WTC11 (cell line): ENCODE data around the gene CAMK1G. TPM values are rescaled to one million over a fixed set of nuclear protein-coding genes. Genes with fewer than 3 reads are reported as not detected.

ENCODE experiments used
- ATAC-seq: fragments of 200-7000 bp; cut with Tn5 transposase; 2 replicates; pipeline ENCODE4 v1.10.0; 2021; ENCODE audit warnings: mild to moderate bottlenecking, moderate library complexity
- CTCF ChIA-PET: fragments of 300-600 bp; sonication (Branson Sonifier 250); formaldehyde crosslinking; loops from one replicate; lab custom pipeline; 2021; ENCODE audit warnings: antibody characterized with exemption; lab: Charles Lee
- POLR2A ChIA-PET: fragments of 350-600 bp; sonication (Branson Sonifier 250); formaldehyde crosslinking; loops from one replicate; lab custom pipeline; 2021; ENCODE audit warnings: antibody characterized with exemption; lab: Charles Lee
- DNase-seq: peaks from one replicate; pipeline ENCODE4 v3.0.0; 2021; ENCODE audit warnings: low spot score
- H3K27ac Mint-ChIP-seq: 2 replicates; pipeline ENCODE4 v1.8.0; 2021; ENCODE audit warnings: mixed read lengths
- H3K27me3 Mint-ChIP-seq: 2 replicates; pipeline ENCODE4 v1.8.0; 2021; ENCODE audit warnings: low read depth, mild to moderate bottlenecking, moderate library complexity, mixed read lengths
- H3K36me3 Mint-ChIP-seq: 2 replicates; pipeline ENCODE4 v1.8.0; 2021; ENCODE audit warnings: mixed read lengths
- H3K4me1 Mint-ChIP-seq: 2 replicates; pipeline ENCODE4 v1.8.0; 2022; ENCODE audit warnings: mixed read lengths
- H3K4me3 Mint-ChIP-seq: 2 replicates; pipeline ENCODE4 v1.8.0; 2021; ENCODE audit warnings: mild to moderate bottlenecking, moderate library complexity, mixed read lengths
- H3K9me3 Mint-ChIP-seq: 2 replicates; pipeline ENCODE4 v1.8.0; 2021; ENCODE audit warnings: mixed read lengths
- AFF4 ChIP-seq: sonication (generic); formaldehyde crosslinking; IDR thresholded peaks from 2 replicates; pipeline ENCODE4 v1.8.1; 2023; ENCODE audit warnings: mild to moderate bottlenecking, missing genetic modification reagents, borderline replicate concordance
- FOXP1 ChIP-seq: sonication (generic); formaldehyde crosslinking; IDR thresholded peaks from 2 replicates; pipeline ENCODE4 v1.8.0; 2022; ENCODE audit warnings: missing genetic modification reagents, mild to moderate bottlenecking, moderate library complexity, borderline replicate concordance
- GABPB1 ChIP-seq: sonication (generic); formaldehyde crosslinking; IDR thresholded peaks from 2 replicates; pipeline ENCODE4 v1.8.1; 2023; ENCODE audit warnings: mild to moderate bottlenecking, missing genetic modification reagents
- GRHL2 ChIP-seq: fragments of 250-450 bp; sonication (Bioruptor Pico); IDR thresholded peaks from 2 replicates; pipeline ENCODE4 v1.8.0; 2022; ENCODE audit warnings: mild to moderate bottlenecking, moderate library complexity; ENCODE audit not compliant: insufficient replicate concordance, severe bottlenecking
- IRF2 ChIP-seq: sonication (generic); formaldehyde crosslinking; IDR thresholded peaks from 2 replicates; pipeline ENCODE4 v1.8.0; 2022; ENCODE audit warnings: low read depth, missing genetic modification reagents, borderline replicate concordance
- KAT7 ChIP-seq: sonication (generic); formaldehyde crosslinking; IDR thresholded peaks from 2 replicates; pipeline ENCODE4 v1.8.1; 2023; ENCODE audit warnings: missing genetic modification reagents, mild to moderate bottlenecking, borderline replicate concordance
- NR3C1 ChIP-seq: sonication (generic); formaldehyde crosslinking; conservative IDR thresholded peaks from 2 replicates; pipeline ENCODE4 v1.8.1; 2023; ENCODE audit warnings: low read depth, mild to moderate bottlenecking, missing genetic modification reagents
- SP1 ChIP-seq: sonication (generic); formaldehyde crosslinking; conservative IDR thresholded peaks from 2 replicates; pipeline ENCODE4 v1.8.1; 2022; ENCODE audit warnings: missing genetic modification reagents
- TCF7 ChIP-seq: sonication (generic); formaldehyde crosslinking; IDR thresholded peaks from 2 replicates; pipeline ENCODE4 v1.8.0; 2022; ENCODE audit warnings: mild to moderate bottlenecking, low read depth, missing genetic modification reagents, moderate library complexity
- TP53 ChIP-seq: sonication (generic); formaldehyde crosslinking; IDR thresholded peaks from 2 replicates; pipeline ENCODE4 v1.8.1; 2023; ENCODE audit warnings: mild to moderate bottlenecking, missing genetic modification reagents
- ZNF138 ChIP-seq: sonication (generic); formaldehyde crosslinking; conservative IDR thresholded peaks from 2 replicates; pipeline ENCODE4 v1.8.1; 2022; ENCODE audit warnings: mild to moderate bottlenecking, moderate library complexity, missing genetic modification reagents
- ZNF317 ChIP-seq: sonication (generic); formaldehyde crosslinking; IDR thresholded peaks from 2 replicates; pipeline ENCODE4 v1.8.1; 2023; ENCODE audit warnings: low read depth, mild to moderate bottlenecking, moderate library complexity, missing genetic modification reagents, borderline replicate concordance
- ZNF396 ChIP-seq: fragments of 250-450 bp; sonication (Bioruptor Pico); IDR thresholded peaks from 2 replicates; pipeline ENCODE4 v1.8.0; 2021; ENCODE audit warnings: mild to moderate bottlenecking, moderate library complexity, borderline replicate concordance
- total RNA-seq: library from RNA; stranded (reverse); gene quantifications from 3 replicates; pipeline ENCODE4 v1.2.3, GENCODE V29; 2021
- TF ChIP-seq, protein P1 (sequence below): sonication (generic); formaldehyde crosslinking; IDR thresholded peaks from 2 replicates; pipeline ENCODE4 v1.8.1; 2022; ENCODE audit warnings: low read depth, mild to moderate bottlenecking, moderate library complexity, missing genetic modification reagents, borderline replicate concordance
- TF ChIP-seq, protein P2 (sequence below): sonication (generic); formaldehyde crosslinking; IDR thresholded peaks from 2 replicates; pipeline ENCODE4 v1.8.0; 2022; ENCODE audit warnings: missing genetic modification reagents
- TF ChIP-seq, protein P3 (sequence below): fragments of 250-450 bp; sonication (Bioruptor Pico); conservative IDR thresholded peaks from 2 replicates; pipeline ENCODE4 v1.9.0; 2021; ENCODE audit warnings: mild to moderate bottlenecking
- TF ChIP-seq, protein P4 (sequence below): sonication (generic); formaldehyde crosslinking; IDR thresholded peaks from 2 replicates; pipeline ENCODE4 v1.8.0; 2022; ENCODE audit warnings: mild to moderate bottlenecking, missing genetic modification reagents

CAMK1G gene
- total RNA-seq, 1 experiment from 2014 or later = 0.28 TPM

DNA sequence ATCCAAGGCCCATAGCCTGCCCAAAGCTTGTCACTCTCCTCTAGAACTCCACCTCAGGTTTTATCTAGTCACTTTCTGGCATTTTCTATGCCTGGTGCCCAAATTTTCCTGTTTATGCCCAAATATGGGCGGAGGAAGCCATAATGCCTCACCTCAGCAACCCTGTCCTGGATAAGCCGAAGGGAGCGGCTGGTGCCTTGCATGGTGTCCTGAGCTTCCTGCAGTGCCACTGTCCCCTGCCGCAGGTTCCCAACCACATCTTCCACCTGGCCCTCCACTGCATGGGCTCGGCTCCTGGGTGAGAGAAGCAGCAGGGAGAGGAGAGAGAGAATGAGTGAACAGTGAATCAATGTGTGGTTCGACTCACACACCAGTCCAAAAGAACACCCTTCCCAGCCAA, 34.2 kb downstream of the CAMK1G start:
- ChIA-PET POLR2A (no interaction called here), CTCF (interaction anchor here (0.9 to 1.8 kb wide), 2 partner anchors 10 to 15 kb away, joined by 3 to 16 read pairs; no protein-coding TSS in a partner anchor)
- no peak overlapping the region for H3K27ac Mint-ChIP-seq
- H3K36me3 Mint-ChIP-seq = no peaks in the 10 kb centered on the region
- H3K4me3 Mint-ChIP-seq = no peak overlapping the region
- H3K27me3 Mint-ChIP-seq = no peaks in the 10 kb centered on the region
- no peaks in the 10 kb centered on the region for H3K9me3 Mint-ChIP-seq
- H3K4me1 Mint-ChIP-seq = no peaks in the 10 kb centered on the region
- peak; percentile 53 for ATAC-seq
- TF ChIP-seq, protein P1, sequence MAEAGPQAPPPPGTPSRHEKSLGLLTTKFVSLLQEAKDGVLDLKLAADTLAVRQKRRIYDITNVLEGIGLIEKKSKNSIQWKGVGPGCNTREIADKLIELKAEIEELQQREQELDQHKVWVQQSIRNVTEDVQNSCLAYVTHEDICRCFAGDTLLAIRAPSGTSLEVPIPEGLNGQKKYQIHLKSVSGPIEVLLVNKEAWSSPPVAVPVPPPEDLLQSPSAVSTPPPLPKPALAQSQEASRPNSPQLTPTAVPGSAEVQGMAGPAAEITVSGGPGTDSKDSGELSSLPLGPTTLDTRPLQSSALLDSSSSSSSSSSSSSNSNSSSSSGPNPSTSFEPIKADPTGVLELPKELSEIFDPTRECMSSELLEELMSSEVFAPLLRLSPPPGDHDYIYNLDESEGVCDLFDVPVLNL (CRISPR knock-in tag) = no peak
- TF ChIP-seq, protein P2, sequence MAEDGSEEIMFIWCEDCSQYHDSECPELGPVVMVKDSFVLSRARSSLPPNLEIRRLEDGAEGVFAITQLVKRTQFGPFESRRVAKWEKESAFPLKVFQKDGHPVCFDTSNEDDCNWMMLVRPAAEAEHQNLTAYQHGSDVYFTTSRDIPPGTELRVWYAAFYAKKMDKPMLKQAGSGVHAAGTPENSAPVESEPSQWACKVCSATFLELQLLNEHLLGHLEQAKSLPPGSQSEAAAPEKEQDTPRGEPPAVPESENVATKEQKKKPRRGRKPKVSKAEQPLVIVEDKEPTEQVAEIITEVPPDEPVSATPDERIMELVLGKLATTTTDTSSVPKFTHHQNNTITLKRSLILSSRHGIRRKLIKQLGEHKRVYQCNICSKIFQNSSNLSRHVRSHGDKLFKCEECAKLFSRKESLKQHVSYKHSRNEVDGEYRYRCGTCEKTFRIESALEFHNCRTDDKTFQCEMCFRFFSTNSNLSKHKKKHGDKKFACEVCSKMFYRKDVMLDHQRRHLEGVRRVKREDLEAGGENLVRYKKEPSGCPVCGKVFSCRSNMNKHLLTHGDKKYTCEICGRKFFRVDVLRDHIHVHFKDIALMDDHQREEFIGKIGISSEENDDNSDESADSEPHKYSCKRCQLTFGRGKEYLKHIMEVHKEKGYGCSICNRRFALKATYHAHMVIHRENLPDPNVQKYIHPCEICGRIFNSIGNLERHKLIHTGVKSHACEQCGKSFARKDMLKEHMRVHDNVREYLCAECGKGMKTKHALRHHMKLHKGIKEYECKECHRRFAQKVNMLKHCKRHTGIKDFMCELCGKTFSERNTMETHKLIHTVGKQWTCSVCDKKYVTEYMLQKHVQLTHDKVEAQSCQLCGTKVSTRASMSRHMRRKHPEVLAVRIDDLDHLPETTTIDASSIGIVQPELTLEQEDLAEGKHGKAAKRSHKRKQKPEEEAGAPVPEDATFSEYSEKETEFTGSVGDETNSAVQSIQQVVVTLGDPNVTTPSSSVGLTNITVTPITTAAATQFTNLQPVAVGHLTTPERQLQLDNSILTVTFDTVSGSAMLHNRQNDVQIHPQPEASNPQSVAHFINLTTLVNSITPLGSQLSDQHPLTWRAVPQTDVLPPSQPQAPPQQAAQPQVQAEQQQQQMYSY (CRISPR knock-in tag) = peak; percentile 89
- no peak for DNase-seq

- TF ChIP-seq FOXP1 (CRISPR knock-in tag) (no peak), ZNF317 (no peak), NR3C1 (no peak), TCF7 (CRISPR knock-in tag) (no peak), AFF4 (CRISPR knock-in tag) (no peak), ZNF396 (CRISPR knock-in tag) (no peak), KAT7 (CRISPR knock-in tag) (no peak), GRHL2 (no peak), TP53 (no peak), ZNF138 (CRISPR knock-in tag) (no peak), IRF2 (CRISPR knock-in tag) (no peak), SP1 (CRISPR knock-in tag) (no peak), GABPB1 (no peak)
- TF ChIP-seq, protein P3, sequence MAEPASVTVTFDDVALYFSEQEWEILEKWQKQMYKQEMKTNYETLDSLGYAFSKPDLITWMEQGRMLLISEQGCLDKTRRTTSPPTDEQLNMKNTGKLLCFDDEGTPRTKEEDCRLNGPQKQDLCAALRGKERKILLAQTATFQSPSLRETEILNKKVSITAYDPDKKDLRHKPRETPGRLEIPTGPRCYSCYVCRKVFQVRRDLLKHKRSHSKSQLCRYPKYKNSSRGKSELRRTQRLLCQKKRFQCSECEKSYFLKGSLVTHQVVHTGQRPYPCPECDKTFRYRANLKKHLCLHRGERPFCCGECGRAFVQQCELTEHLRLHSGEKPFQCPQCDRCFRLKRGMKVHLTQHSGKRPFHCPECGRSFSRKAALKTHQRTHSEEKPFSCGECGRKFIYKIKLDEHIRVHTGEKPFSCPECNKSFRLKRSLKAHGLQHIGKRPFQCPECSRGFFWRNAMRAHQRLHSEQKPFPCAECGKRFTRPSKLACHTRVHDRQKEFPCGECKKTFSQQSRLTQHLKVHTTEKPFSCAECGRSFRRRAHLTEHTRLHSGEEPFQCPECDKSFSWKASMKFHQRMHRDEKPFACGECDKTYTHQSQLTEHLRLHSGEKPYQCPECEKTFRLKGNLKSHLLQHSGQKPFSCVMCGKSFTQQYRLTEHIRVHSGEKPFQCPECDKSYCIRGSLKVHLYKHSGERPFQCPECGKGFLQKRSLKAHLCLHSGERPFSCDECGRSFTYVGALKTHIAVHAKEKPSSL (CRISPR knock-in tag) = no peak
- TF ChIP-seq, protein P2 (CRISPR knock-in tag) = no peak
- TF ChIP-seq, protein P4, sequence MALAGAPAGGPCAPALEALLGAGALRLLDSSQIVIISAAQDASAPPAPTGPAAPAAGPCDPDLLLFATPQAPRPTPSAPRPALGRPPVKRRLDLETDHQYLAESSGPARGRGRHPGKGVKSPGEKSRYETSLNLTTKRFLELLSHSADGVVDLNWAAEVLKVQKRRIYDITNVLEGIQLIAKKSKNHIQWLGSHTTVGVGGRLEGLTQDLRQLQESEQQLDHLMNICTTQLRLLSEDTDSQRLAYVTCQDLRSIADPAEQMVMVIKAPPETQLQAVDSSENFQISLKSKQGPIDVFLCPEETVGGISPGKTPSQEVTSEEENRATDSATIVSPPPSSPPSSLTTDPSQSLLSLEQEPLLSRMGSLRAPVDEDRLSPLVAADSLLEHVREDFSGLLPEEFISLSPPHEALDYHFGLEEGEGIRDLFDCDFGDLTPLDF (CRISPR knock-in tag) = no peak
- Mint-ChIP-seq H3K27ac (no peak overlapping the region), H3K4me3 (no peak overlapping the region), H3K9me3 (no peaks in the 10 kb centered on the region), H3K36me3 (no peaks in the 10 kb centered on the region), H3K27me3 (no peaks in the 10 kb centered on the region), H3K4me1 (no peaks in the 10 kb centered on the region)
- ChIA-PET POLR2A (no interaction called here), CTCF (interaction anchor here (1.1 to 2.3 kb wide), 3 partner anchors 9 to 52 kb away, joined by 4 to 16 read pairs (median 7); no protein-coding TSS in a partner anchor)
- no peak for ATAC-seq
- no peak for DNase-seq
Measured at GRCh38 chr1:209618291-209618690, 34.8 kb downstream of the CAMK1G start.
